AG04449 (cell line): ENCODE results near the gene IGF1R.

Source experiments
- CTCF ChIA-PET: fragments of 350-600 bp; formaldehyde crosslinking; extraction: SDS; loops from one replicate; lab custom pipeline; 2021; ENCODE audit warnings: antibody characterized with exemption; lab: Yijun Ruan, JAX
- POLR2A ChIA-PET: fragments of 400-600, 350-600 bp; formaldehyde crosslinking; extraction: SDS; loops from one replicate; lab custom pipeline; 2020; ENCODE audit warnings: antibody characterized with exemption, inconsistent platforms; lab: Yijun Ruan, JAX
- DNase-seq: peaks from one replicate; pipeline ENCODE4 v3.0.0-alpha.2; 2010; ENCODE audit warnings: low read depth, low spot score
- H3K4me3 ChIP-seq: 2 replicates; pipeline ENCODE4 v1.5.1; 2011; ENCODE audit warnings: low read depth, mild to moderate bottlenecking, control low read depth, low read length
- CTCF ChIP-seq: IDR thresholded peaks from one replicate; pipeline ENCODE4 v1.5.1; 2011; ENCODE audit warnings: mild to moderate bottlenecking, moderate library complexity, low read length, control low read depth, inconsistent platforms; ENCODE audit not compliant: insufficient read depth; ENCODE audit errors: missing control alignments

IGF1R gene

GRCh38 chr15:98650417-98651035 is 2.2 kb downstream of the IGF1R start:
- CTCF ChIA-PET = interaction anchor here (1.0 to 3.3 kb wide), 5 partner anchors 10 to 426 kb away, joined by 3 to 23 read pairs (median 4); no protein-coding TSS in a partner anchor
- POLR2A ChIA-PET = interaction anchor here (0.6 to 0.8 kb wide), 2 partner anchors 21 to 224 kb away, joined by 4 read pairs; no protein-coding TSS in a partner anchor
- H3K4me3 ChIP-seq = peak overlapping the region; percentile 87
- no peak for TF ChIP-seq CTCF
- DNase-seq = no peak

- no peak for DNase-seq
- TF ChIP-seq CTCF = no peak
- H3K4me3 ChIP-seq = peak overlapping the region; percentile 87
- CTCF ChIA-PET = interaction anchor here (0.8 to 3.3 kb wide), 9 partner anchors 10 to 426 kb away, joined by 3 to 23 read pairs (median 4); no protein-coding TSS in a partner anchor
- POLR2A ChIA-PET = interaction anchor here (0.8 kb wide), 1 partner anchor 20 kb away, joined by 4 read pairs; no protein-coding TSS in a partner anchor
Observed at GRCh38 chr15:98651036-98651481, 2.7 kb downstream of the IGF1R start.

- CTCF ChIA-PET = interaction anchor here (0.8 to 3.3 kb wide), 10 partner anchors 9 to 425 kb away, joined by 3 to 23 read pairs (median 4); no protein-coding TSS in a partner anchor
Observed at GRCh38 chr15:98651581-98652220, 3.4 kb downstream of the IGF1R start.

GRCh38 chr15:98653686-98654085 is 5.3 kb downstream of the IGF1R start:
- no peak for DNase-seq
- no peak overlapping the region for H3K4me3 ChIP-seq
- ChIA-PET CTCF (interaction anchor here (1.0 to 3.3 kb wide), 5 partner anchors 7 to 228 kb away, joined by 3 to 23 read pairs (median 4); no protein-coding TSS in a partner anchor), POLR2A (no interaction called here)
- TF ChIP-seq CTCF = no peak

More at GRCh38 chr15:98651581-98652220, 3.4 kb downstream of the IGF1R start:
- no peak for TF ChIP-seq CTCF
- H3K4me3 ChIP-seq = peak overlapping the region; percentile 87
- POLR2A ChIA-PET = interaction anchor here (1.0 kb wide), 1 partner anchor 204 kb away, joined by 3 read pairs; no protein-coding TSS in a partner anchor
- DNase-seq = no peak

GRCh38 chr15:98654790-98655360 is 6.5 kb downstream of the IGF1R start:
- DNase-seq = no peak
- ChIA-PET CTCF (interaction anchor here (0.6 to 5.6 kb wide), 6 partner anchors 12 to 524 kb away, joined by 3 to 17 read pairs (median 4); no protein-coding TSS in a partner anchor), POLR2A (no interaction called here)
- no peak overlapping the region for H3K4me3 ChIP-seq
- TF ChIP-seq CTCF = no peak

GRCh38 chr15:98655732-98656131 is 7.4 kb downstream of the IGF1R start:
- H3K4me3 ChIP-seq = no peak overlapping the region
- ChIA-PET POLR2A (no interaction called here), CTCF (interaction anchor here (0.6 to 7.8 kb wide), 7 partner anchors 9 to 249 kb away, joined by 3 to 96 read pairs (median 17); partner anchors contain the start of gene IGF1R)
- no peak for DNase-seq
- TF ChIP-seq CTCF = no peak
